ENCODE results near the gene ZCRB1. TPM values are rescaled to one million over a fixed set of nuclear protein-coding genes. Genes with fewer than 3 reads are reported as not detected.
"Not testable (repeated sequence)": the region's sequence is repeated elsewhere in the genome, so short reads cannot be mapped to it uniquely, and the experiment has no call there.

The ZCRB1 gene, protein sequence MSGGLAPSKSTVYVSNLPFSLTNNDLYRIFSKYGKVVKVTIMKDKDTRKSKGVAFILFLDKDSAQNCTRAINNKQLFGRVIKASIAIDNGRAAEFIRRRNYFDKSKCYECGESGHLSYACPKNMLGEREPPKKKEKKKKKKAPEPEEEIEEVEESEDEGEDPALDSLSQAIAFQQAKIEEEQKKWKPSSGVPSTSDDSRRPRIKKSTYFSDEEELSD
- total RNA-seq, result 100 to 1,000 TPM in 1 of 2 donors, 10 to 100 TPM in 1; 89.2 to 113 TPM

DNA sequence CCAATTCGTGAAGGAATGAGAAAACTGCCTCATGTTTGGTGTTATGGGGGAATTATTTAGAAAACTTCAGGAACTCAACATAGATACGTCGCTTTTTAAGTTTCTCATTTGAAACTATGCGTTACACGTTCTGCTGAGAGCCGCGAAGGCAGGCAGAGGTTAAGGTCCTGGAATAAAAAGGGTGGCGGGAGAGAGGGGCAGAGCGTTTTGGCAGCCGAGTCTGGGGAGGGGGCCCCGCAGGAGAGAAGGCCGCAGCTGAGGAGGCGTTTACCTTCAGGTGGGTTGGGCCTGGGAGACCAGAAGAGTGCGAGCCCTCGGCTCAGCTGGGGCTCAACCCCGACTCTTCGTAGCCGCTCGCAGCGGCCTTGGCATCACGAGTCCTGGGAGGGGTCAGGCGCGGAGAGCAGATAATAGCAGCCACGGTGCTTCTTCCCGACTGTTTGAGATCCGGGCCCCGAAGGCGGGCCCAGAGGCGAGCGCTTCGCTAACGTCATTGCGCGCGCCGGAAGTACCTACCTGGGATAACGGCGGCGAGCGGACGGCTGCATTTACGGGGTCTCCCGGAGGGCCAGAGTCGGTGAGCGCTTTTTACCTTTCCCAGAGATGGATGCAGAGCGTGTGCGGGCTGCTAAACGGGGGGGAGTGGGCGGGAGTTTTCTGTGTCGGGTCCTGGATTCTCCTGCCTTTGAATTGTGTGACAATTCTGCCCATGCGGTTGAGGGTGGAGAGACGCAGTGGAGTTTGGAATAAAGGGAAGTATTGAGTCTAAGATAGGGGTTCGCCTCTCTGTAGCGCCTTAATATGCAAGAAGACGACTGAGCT lies at the start of gene ZCRB1, which contains the start of gene PPHLN1:
ZCRB1 (minus strand) TSS at position 442 of the 822 bp plus-strand sequence. CDS start 1,992 bp downstream, outside the sequence.
PPHLN1 (plus strand) TSS at position 515 of the 822 bp plus-strand sequence. CDS start 9,736 bp downstream, outside the sequence.
- Mint-ChIP-seq H3K27me3 (ENCODE audit: low read depth) (no peaks in the 10 kb centered on the region), H3K9me3 (no peaks in the 10 kb centered on the region), H3K4me3 (peak within 1 kb of the TSS; percentile 94 to 99), H3K36me3 (ENCODE audit: insufficient read depth in 2 of 2) (peaks cover 12 to 13% of the 10 kb centered on the region in 2 donors), H3K27ac (peak within 1 kb of the TSS; percentile 94), H3K4me1 (ENCODE audit: low read depth) (peaks cover 40% of the 10 kb centered on the region)
- peak; percentile 83 to 84 for DNase-seq
- peak; percentile 96 to 97 for ATAC-seq (replicated peaks in 1 of 2)

DNA sequence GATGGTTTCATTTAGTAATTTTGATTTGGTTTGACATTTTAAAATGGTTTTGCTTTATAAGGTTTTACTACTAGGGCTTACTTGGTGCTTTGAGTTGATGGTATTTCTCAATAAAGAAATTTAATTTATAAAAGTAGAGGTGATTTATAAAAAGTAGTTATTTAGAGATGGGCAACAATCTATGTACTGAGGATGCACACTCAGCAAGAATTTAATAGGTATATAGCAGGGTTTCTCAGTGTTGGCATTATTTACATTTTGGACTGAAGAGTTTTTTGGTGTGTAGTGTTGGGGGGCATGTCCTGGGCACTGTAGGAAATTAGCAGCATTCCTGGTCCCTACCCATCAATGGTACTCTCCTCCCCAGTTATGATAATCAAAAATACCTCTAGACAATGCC lies 47.8 kb upstream of the ZCRB1 start:
- Mint-ChIP-seq H3K9me3 (no peaks in the 10 kb centered on the region), H3K4me3 (no peak overlapping the region), H3K36me3 (ENCODE audit: insufficient read depth in 2 of 2) (peaks cover 3 to 6% of the 10 kb centered on the region in 2 donors), H3K4me1 (ENCODE audit: low read depth) (peaks cover 6% of the 10 kb centered on the region), H3K27ac (no peak overlapping the region), H3K27me3 (ENCODE audit: low read depth) (no peaks in the 10 kb centered on the region)
- DNase-seq, result no peak
- no peak for ATAC-seq (replicated peaks in 1 of 2)

DNA sequence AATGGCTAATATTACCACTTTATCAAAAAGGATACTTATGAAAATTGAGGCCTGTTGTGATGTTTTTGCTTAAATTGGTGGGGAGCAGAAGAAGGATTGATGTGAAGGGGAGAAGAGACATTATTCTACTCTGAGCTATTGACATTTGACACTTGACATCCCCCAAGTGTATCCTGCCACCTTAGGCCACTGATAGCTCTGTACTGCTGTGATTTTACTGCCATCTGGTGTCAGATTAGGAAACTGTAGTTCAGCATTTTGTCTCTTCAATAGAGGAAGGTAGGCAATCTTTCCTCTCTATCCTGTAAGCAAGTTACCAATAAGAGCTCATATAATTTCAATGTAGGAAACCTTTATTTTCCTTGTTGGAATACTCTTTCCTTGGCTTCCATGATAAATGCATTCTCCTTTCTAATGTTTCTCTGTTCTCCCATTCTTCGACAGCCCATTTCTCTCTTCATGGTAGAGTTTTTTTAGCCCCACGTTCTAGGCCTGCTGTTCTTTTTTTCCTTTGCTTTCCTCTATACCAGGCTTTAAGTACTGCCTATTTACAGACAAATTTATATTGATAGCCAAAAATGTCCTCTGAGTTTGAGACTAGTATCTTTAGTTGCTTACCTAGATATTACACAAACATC lies 46.4 kb upstream of the ZCRB1 start:
- Mint-ChIP-seq H3K27ac (peak overlapping the region; percentile 5), H3K36me3 (ENCODE audit: insufficient read depth in 2 of 2) (peaks cover 3 to 7% of the 10 kb centered on the region in 2 donors), H3K9me3 (no peaks in the 10 kb centered on the region), H3K4me3 (no peak overlapping the region), H3K27me3 (ENCODE audit: low read depth) (no peaks in the 10 kb centered on the region), H3K4me1 (ENCODE audit: low read depth) (peaks cover 6% of the 10 kb centered on the region)
- DNase-seq, result peak; percentile 23 to 36
- peak; percentile 74 to 82 for ATAC-seq (replicated peaks in 1 of 2)

DNA sequence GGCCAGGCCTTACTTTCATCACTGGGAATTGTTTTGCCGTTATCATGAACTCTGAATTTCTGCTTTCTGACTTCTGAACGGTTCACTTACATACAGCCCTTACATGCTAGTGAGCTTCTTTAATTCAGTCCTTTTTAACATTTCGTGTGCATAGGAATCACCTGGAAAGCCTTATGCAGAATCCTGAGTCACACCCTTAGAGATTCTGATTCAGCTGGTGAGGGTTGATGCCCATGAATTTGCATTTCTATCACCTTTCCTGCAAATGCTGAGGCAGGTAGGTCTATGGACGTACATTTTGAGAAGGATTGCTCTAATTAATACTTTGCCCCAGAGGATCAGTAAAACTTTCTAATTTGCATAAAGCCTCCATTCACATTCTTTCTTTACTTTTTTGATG lies 44.1 kb upstream of the ZCRB1 start:
- no peaks in the 10 kb centered on the region for H3K27me3 Mint-ChIP-seq (ENCODE audit: low read depth)
- no peak overlapping the region for H3K27ac Mint-ChIP-seq
- H3K36me3 Mint-ChIP-seq (ENCODE audit: insufficient read depth in 2 of 2), result peaks cover 1% of the 10 kb centered on the region in 2 donors
- H3K9me3 Mint-ChIP-seq, result no peaks in the 10 kb centered on the region
- no peak for DNase-seq
- no peak for ATAC-seq (replicated peaks in 1 of 2)
- H3K4me1 Mint-ChIP-seq (ENCODE audit: low read depth), result peaks cover 6% of the 10 kb centered on the region
- no peak overlapping the region for H3K4me3 Mint-ChIP-seq

DNA sequence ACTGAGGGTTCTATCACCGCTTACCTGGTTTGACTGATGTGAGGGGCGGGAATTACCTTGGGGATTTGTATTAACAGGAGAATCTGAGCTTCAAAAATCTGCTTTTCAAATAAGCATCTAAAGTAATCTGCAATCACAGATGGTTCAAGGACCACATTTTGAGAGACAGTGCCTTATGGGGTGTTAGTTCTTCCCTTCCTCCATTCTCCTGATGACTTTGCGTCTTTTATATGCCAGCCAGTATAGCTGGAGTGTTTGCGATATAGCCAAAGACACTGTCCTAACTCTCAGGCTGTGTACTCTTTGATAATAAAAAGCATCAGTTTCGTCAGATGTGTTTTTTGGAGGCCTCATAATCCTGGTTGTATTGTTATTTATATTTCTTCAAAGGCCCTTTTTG lies 39.6 kb upstream of the ZCRB1 start:
- H3K27me3 Mint-ChIP-seq (ENCODE audit: low read depth), result no peaks in the 10 kb centered on the region
- peaks cover 5 to 12% of the 10 kb centered on the region in 2 donors for H3K36me3 Mint-ChIP-seq (ENCODE audit: insufficient read depth in 2 of 2)
- H3K9me3 Mint-ChIP-seq, result peaks cover 0 to 2% of the 10 kb centered on the region in 2 donors
- no peak overlapping the region for H3K4me3 Mint-ChIP-seq
- no peak overlapping the region for H3K27ac Mint-ChIP-seq
- ATAC-seq (replicated peaks in 1 of 2), result no peak
- no peak for DNase-seq
- H3K4me1 Mint-ChIP-seq (ENCODE audit: low read depth), result peaks cover 19% of the 10 kb centered on the region

DNA sequence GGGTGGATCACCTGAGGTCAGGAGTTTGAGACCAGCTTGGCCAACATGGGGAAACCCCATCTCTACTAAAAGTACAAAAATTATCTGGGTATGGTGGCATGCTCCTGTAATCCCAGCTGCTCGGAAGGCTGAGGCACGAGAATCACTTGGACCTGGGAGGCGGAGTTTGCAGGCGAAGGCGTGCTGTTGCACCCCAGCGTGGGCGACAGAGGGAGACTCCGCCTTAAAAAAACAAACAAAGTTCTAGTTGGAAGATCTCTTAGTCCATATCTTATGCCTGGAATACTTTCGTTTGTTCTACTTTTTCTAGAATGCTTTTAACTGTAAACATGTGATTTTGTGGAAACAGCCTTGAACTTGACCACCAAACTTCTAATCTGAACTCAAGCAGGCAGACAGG lies 38.8 kb upstream of the ZCRB1 start:
- Mint-ChIP-seq H3K9me3 (peaks cover 0 to 2% of the 10 kb centered on the region in 2 donors), H3K27me3 (ENCODE audit: low read depth) (no peaks in the 10 kb centered on the region), H3K36me3 (ENCODE audit: insufficient read depth in 2 of 2) (peaks cover 5 to 13% of the 10 kb centered on the region in 2 donors), H3K4me1 (ENCODE audit: low read depth) (peaks cover 27% of the 10 kb centered on the region), H3K27ac (no peak overlapping the region), H3K4me3 (no peak overlapping the region)
- ATAC-seq (replicated peaks in 1 of 2) (no peak), DNase-seq (no peak)

DNA sequence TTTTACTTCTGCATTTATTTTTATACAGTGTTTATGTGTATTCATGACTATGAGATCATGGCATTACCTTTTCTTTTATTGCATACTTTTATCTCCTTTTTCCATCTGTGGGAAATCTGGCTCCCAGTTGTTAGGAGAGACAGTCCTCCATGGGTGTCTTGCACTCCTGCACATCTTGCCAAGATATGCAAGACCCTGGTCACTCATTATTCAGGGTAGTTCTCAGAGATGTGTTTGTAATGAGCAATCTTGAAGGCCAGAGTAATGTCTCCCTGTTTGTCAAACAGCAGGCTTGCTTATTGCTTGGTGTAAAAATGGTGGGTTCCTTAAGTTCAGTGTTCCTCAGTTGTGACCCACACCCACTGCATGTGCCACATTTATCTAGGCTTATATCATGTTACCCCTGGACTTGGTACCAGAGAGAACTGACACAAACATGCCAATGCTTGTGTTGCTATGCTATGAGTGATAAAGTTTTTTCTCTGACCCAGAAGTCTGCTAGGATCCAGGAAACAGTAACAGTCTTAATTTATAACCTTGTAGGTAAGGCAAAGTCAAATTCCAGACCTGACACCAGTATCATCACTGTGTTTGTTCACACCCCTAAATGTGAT lies 36.9 kb upstream of the ZCRB1 start:
- Mint-ChIP-seq H3K27me3 (ENCODE audit: low read depth) (no peaks in the 10 kb centered on the region), H3K36me3 (ENCODE audit: insufficient read depth in 2 of 2) (peaks cover 7 to 14% of the 10 kb centered on the region in 2 donors), H3K4me1 (ENCODE audit: low read depth) (peaks cover 32% of the 10 kb centered on the region), H3K9me3 (peaks cover 0 to 2% of the 10 kb centered on the region in 2 donors), H3K27ac (peak overlapping the region; percentile 67), H3K4me3 (no peak overlapping the region)
- DNase-seq (no peak), ATAC-seq (replicated peaks in 1 of 2) (no peak)

DNA sequence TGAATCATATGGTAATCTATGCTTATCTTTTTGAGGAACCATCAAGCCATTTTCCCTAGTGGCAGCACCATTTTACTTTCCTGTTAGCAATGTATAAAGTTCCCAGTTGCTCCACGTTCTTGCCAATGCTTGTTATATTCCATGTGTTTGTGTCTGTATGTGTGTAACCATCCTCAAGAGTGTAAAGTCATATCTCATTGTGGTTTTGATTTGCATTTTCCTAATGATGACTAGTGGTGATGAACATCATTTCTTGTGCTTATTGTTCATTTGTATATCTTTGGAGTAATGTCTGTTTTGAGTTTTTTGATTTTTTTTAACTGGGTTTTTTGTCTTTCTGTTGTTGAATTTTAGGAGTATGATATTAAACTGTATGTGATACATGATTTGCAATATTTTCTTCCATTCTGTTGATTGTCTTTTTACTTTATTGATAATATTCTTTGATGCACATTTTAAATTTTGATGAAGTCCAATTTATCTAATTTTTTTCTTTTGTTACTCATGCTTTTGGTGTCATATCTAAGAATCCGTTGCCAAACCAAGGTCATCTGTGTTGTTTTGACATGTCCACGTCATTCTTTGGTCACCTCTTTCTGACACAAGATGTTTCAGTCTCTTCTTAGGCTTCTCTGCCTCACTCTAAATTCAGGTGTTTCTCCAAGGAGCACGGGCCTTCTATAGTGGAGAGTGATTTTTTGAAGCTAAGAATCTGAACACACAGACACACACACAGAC lies 36.2 kb upstream of the ZCRB1 start:
- H3K4me3 Mint-ChIP-seq, result peak overlapping the region in 1 of 2 donors; percentile 2
- H3K27me3 Mint-ChIP-seq (ENCODE audit: low read depth), result no peaks in the 10 kb centered on the region
- H3K27ac Mint-ChIP-seq, result peak overlapping the region; percentile 67
- peaks cover 7 to 14% of the 10 kb centered on the region in 2 donors for H3K36me3 Mint-ChIP-seq (ENCODE audit: insufficient read depth in 2 of 2)
- DNase-seq (no peak), ATAC-seq (replicated peaks in 1 of 2) (peak; percentile 49 to 79)
- peaks cover 0 to 2% of the 10 kb centered on the region in 2 donors for H3K9me3 Mint-ChIP-seq
- peaks cover 32% of the 10 kb centered on the region for H3K4me1 Mint-ChIP-seq (ENCODE audit: low read depth)

DNA sequence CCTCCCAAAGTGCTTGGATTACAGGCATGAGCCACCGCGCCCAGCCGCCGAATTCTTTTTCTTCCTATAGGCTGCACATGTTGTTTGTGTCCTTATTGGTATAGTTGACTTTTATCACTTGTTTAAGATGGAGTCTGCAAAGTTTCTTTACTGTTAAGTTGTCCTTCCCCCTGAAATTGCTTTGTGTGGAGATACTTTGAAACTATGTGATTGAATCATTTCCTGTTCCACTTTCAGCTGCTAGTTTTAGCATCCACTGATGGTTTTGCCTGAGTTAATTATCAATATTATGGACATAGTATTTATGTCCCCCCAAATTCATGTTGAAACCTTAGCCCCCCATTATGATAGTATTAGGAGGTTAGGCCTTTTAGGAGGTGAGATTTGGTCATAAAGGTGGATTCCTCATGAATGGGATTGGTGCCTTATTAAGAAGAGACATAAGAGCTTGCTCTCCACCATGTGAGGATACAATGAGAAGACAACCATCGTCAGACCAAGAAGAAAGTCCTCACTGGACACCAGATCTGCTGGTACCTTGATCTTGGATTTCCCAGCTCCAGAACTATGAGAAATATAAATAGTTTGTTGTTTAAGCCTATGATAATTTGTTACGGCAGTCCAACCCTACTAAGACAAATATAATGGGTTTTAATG lies 35.0 kb upstream of the ZCRB1 start:
- Mint-ChIP-seq H3K9me3 (peaks cover 0 to 2% of the 10 kb centered on the region in 2 donors), H3K4me3 (peak overlapping the region in 1 of 2 donors; percentile 53), H3K27me3 (ENCODE audit: low read depth) (no peaks in the 10 kb centered on the region), H3K27ac (peak overlapping the region; percentile 60), H3K36me3 (ENCODE audit: insufficient read depth in 2 of 2) (peaks cover 7 to 16% of the 10 kb centered on the region in 2 donors), H3K4me1 (ENCODE audit: low read depth) (peaks cover 32% of the 10 kb centered on the region)
- DNase-seq (no peak), ATAC-seq (replicated peaks in 1 of 2) (peak; percentile 55 to 58)

DNA sequence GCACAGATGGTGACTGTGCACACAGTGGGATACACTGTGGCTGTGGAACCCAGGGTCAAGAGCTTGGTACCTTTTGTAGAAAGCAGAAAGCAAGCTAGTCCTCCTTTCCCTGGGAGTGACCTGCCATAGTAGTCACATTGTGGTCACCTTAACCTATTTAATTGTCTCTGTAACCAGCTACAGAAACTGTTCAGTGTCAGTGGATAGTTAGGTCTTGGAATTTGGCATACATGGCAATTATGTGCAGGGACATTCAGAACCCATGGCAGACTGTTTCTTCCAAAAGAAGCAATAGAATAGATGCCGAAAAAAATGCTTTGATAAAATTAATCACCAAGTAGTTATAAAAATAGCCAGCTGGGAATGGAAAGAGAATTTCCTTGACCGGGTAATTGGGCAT lies 30.4 kb upstream of the ZCRB1 start:
- Mint-ChIP-seq H3K36me3 (ENCODE audit: insufficient read depth in 2 of 2) (peaks cover 5 to 13% of the 10 kb centered on the region in 2 donors), H3K27ac (no peak overlapping the region), H3K4me1 (ENCODE audit: low read depth) (peaks cover 21% of the 10 kb centered on the region), H3K27me3 (ENCODE audit: low read depth) (no peaks in the 10 kb centered on the region), H3K9me3 (peaks cover 0 to 2% of the 10 kb centered on the region in 2 donors), H3K4me3 (no peak overlapping the region)
- ATAC-seq (replicated peaks in 1 of 2) (no peak), DNase-seq (no peak)

DNA sequence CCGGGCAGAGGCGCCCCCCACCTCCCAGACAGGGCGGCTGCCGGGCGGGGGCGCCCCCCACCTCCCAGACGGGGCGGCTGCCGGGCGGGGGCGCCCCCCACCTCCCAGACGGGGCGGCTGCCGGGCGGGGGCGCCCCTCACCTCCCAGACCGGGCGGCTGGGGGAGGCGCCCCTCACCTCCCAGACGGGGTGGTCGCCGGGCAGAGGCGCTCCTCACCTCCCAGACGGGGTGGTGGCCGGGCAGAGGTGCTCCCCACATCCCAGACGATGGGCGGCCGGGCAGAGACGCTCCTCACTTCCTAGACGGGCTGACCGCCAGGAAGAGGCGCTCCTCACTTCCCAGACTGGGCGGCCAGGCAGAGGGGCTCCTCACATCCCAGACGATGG lies 24.1 kb upstream of the ZCRB1 start:
- H3K27ac Mint-ChIP-seq; DNase-seq; ATAC-seq (replicated peaks in 1 of 2); H3K27me3 Mint-ChIP-seq (ENCODE audit: low read depth); H3K9me3 Mint-ChIP-seq; H3K36me3 Mint-ChIP-seq (ENCODE audit: insufficient read depth in 2 of 2); H3K4me3 Mint-ChIP-seq: not testable (repeated sequence)
- H3K4me1 Mint-ChIP-seq (ENCODE audit: low read depth), result peaks cover 17% of the 10 kb centered on the region
